Endodermal cell (in vitro differentiated cells): ENCODE results near the gene PDCD1LG2. TPM values are rescaled to one million over a fixed set of nuclear protein-coding genes. Genes with fewer than 3 reads are reported as not detected.

Experiments
- DNase-seq: peaks from one replicate; pipeline ENCODE4 v3.0.0-alpha.2; 2017
- H3K27ac ChIP-seq: 2 replicates; pipeline ENCODE4 v1.5.1; 2013; ENCODE audit warnings: mild to moderate bottlenecking, low read depth, low read length, moderate library complexity
- H3K27me3 ChIP-seq: 2 replicates; pipeline ENCODE4 v1.6.1; 2013; ENCODE audit warnings: mild to moderate bottlenecking, low read length, moderate library complexity; ENCODE audit not compliant: insufficient read depth, control insufficient read depth, poor library complexity, severe bottlenecking
- H3K36me3 ChIP-seq: 2 replicates; pipeline ENCODE4 v1.7.0; 2013; ENCODE audit warnings: mild to moderate bottlenecking, low read length, moderate library complexity; ENCODE audit not compliant: control insufficient read depth, insufficient read depth
- H3K4me1 ChIP-seq: one replicate; pipeline ENCODE4 v1.7.0; 2013; ENCODE audit warnings: low read length; ENCODE audit not compliant: control insufficient read depth, insufficient read depth
- H3K4me3 ChIP-seq: 2 replicates; pipeline ENCODE4 v1.5.1; 2013; ENCODE audit warnings: mild to moderate bottlenecking, low read length, moderate library complexity
- H3K9ac ChIP-seq: 2 replicates; pipeline ENCODE4 v1.6.1; 2013; ENCODE audit warnings: mild to moderate bottlenecking, low read length, moderate library complexity; ENCODE audit not compliant: poor library complexity, severe bottlenecking; ENCODE audit errors: extremely low read depth
- H3K9me3 ChIP-seq: 2 replicates; pipeline ENCODE4 v1.6.1; 2013; ENCODE audit warnings: mild to moderate bottlenecking, low read length, moderate library complexity; ENCODE audit not compliant: control insufficient read depth
- H3K27ac Mint-ChIP-seq: 2 replicates; pipeline ENCODE4 v1.8.0; 2020; ENCODE audit warnings: mixed read lengths
- H3K27me3 Mint-ChIP-seq: 2 replicates; pipeline ENCODE4 v1.8.0; 2021; ENCODE audit warnings: mild to moderate bottlenecking, mixed read lengths; ENCODE audit not compliant: insufficient read depth
- H3K36me3 Mint-ChIP-seq: 2 replicates; pipeline ENCODE4 v1.8.0; 2020; ENCODE audit warnings: low read depth, mixed read lengths
- H3K4me1 Mint-ChIP-seq: 2 replicates; pipeline ENCODE4 v1.8.0; 2020; ENCODE audit warnings: mixed read lengths
- H3K4me3 Mint-ChIP-seq: 2 replicates; pipeline ENCODE4 v1.8.0; 2020; ENCODE audit warnings: mild to moderate bottlenecking, moderate library complexity, mixed read lengths
- H3K9me3 Mint-ChIP-seq: 2 replicates; pipeline ENCODE4 v1.8.0; 2020; ENCODE audit warnings: mild to moderate bottlenecking, mixed read lengths
- CTCF ChIP-seq: fragments of 200-600 bp; sonication (generic); conservative IDR thresholded peaks from 2 replicates; pipeline ENCODE4 v1.5.0; 2021; ENCODE audit warnings: antibody characterized with exemption, mild to moderate bottlenecking
- WGBS, 2 experiments: methylation state at CpG; one replicate each; pipeline versions ENCODE4 v1.1.5 to v1.1.7; 2013; ENCODE audit warnings: missing lambda C conversion rate in 2 of 2, mixed read lengths in 1 of 2; ENCODE audit not compliant: insufficient coverage in 1 of 2, insufficient read length in 1 of 2; 5-methylcytosine and 5-hydroxymethylcytosine counted together
- total RNA-seq, 2 donors: library from RNA; stranded (reverse); fragmentation: NEBNext Ultra II Directional in 1 of 2; extraction: Animal tissue kit (Norgen Biotek cat#: 25700) in 1 of 2; gene quantifications; 2 replicates in 1 of 2; 3 replicates in 1 of 2; pipeline ENCODE4 v1.2.1, GENCODE V29; 2021

The PDCD1LG2 gene
- total RNA-seq, 2 donors from 2014 or later = not detected

DNA sequence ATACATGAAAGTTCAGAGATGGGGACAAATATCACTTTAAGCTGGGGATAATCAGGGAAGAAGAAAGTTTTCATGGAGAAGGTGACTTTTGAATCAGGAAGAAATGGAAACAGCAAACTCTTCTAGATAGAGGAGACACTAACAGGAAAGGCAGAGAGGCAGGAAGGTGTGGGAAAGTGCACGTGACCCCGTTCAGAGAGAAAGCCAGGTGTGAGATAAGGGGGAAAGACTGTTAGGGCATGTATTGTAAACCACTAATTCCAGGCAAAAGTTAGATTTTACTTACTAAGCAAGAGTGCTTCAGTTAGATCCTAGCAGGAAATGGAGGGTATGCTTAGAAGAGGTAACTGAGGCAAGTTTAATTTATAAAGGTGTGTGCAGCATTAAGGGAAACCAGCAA is 58.5 kb downstream of the PDCD1LG2 start:
- no peaks in the 10 kb centered on the region for H3K9me3 Mint-ChIP-seq
- H3K4me1 Mint-ChIP-seq = peaks cover 10% of the 10 kb centered on the region
- H3K4me3 Mint-ChIP-seq = no peak overlapping the region
- H3K27ac Mint-ChIP-seq = no peak overlapping the region
- no peak overlapping the region for H3K27ac ChIP-seq
- 58 to 75% methylated on average over 2 of the region's 2 CpGs for WGBS, 2 experiments
- H3K27me3 Mint-ChIP-seq = no peaks in the 10 kb centered on the region
- no peaks in the 10 kb centered on the region for H3K27me3 ChIP-seq
- no peaks in the 10 kb centered on the region for H3K36me3 ChIP-seq
- H3K4me3 ChIP-seq = no peak overlapping the region
- no peaks in the 10 kb centered on the region for H3K36me3 Mint-ChIP-seq
- no peaks in the 10 kb centered on the region for H3K4me1 ChIP-seq
- H3K9me3 ChIP-seq = no peaks in the 10 kb centered on the region
- no peak for TF ChIP-seq CTCF
- H3K9ac ChIP-seq = no peak overlapping the region
- no peak for DNase-seq

DNA sequence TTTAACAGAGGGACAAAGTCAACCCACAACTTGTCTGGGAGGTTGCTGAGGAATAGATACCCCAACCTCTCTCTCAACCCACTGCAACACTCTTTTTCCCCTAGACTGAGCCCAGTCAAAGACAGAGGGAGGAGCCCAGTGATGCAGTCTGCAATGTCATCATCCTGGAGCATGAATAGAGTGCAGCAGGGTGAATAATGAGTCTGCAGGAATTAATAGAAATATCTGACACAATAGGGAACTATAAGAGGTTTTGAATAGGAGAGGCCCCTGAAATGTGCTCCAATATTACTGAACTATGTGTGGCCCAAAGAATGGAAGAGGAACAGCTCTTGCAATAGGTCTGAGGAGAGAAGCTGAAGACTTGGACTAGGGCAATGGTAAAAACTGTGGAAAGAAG is 59.1 kb downstream of the PDCD1LG2 start:
- no peaks in the 10 kb centered on the region for H3K4me1 ChIP-seq
- no peaks in the 10 kb centered on the region for H3K9me3 ChIP-seq
- Mint-ChIP-seq H3K4me3 (no peak overlapping the region), H3K9me3 (no peaks in the 10 kb centered on the region), H3K36me3 (no peaks in the 10 kb centered on the region), H3K27ac (no peak overlapping the region), H3K4me1 (peaks cover 10% of the 10 kb centered on the region), H3K27me3 (no peaks in the 10 kb centered on the region)
- no peak for TF ChIP-seq CTCF
- H3K9ac ChIP-seq = no peak overlapping the region
- H3K27ac ChIP-seq = no peak overlapping the region
- H3K36me3 ChIP-seq = no peaks in the 10 kb centered on the region
- DNase-seq = no peak
- H3K27me3 ChIP-seq = no peaks in the 10 kb centered on the region
- H3K4me3 ChIP-seq = no peak overlapping the region

DNA sequence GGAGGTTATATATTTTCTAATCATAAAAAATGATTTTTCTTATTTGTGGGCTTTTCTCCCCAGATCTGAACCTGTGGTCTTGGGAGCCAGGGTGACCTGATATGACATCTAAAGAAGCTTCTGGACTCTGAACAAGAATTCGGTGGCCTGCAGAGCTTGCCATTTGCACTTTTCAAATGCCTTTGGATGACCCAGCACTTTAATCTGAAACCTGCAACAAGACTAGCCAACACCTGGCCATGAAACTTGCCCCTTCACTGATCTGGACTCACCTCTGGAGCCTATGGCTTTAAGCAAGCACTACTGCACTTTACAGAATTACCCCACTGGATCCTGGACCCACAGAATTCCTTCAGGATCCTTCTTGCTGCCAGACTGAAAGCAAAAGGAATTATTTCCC is 59.6 kb downstream of the PDCD1LG2 start:
- Mint-ChIP-seq H3K27ac (no peak overlapping the region), H3K4me3 (no peak overlapping the region), H3K9me3 (peaks cover 2% of the 10 kb centered on the region), H3K4me1 (peaks cover 10% of the 10 kb centered on the region), H3K27me3 (no peaks in the 10 kb centered on the region), H3K36me3 (no peaks in the 10 kb centered on the region)
- Histone ChIP-seq H3K9ac (no peak overlapping the region), H3K27ac (no peak overlapping the region), H3K9me3 (no peaks in the 10 kb centered on the region), H3K36me3 (no peaks in the 10 kb centered on the region), H3K27me3 (no peaks in the 10 kb centered on the region), H3K4me3 (no peak overlapping the region), H3K4me1 (no peaks in the 10 kb centered on the region)
- no peak for TF ChIP-seq CTCF
- WGBS, 2 experiments = 67 to 93% methylated on average over 1 of the region's 1 CpG
- no peak for DNase-seq
